Testis (tissue), 3 donors: ENCODE results near the gene KRT13. TPM values are rescaled to one million over a fixed set of nuclear protein-coding genes. Genes with fewer than 3 reads are reported as not detected.

Experiments used
- DNase-seq: peaks from one replicate; pipeline ENCODE4 v3.0.0-alpha.2; 2019
- H3K27ac ChIP-seq, 2 donors: fragments of 200-600 bp; sonication (generic); one replicate each; pipeline ENCODE4 v1.5.1; 2019
- H3K27me3 ChIP-seq: fragments of 200-600 bp; sonication (generic); one replicate; pipeline ENCODE4 v1.5.1; 2019
- H3K36me3 ChIP-seq: fragments of 200-600 bp; sonication (generic); one replicate; pipeline ENCODE4 v1.5.1; 2017; ENCODE audit warnings: low read depth; ENCODE audit errors: missing control alignments
- H3K4me1 ChIP-seq: fragments of 200-600 bp; sonication (generic); one replicate; pipeline ENCODE4 v1.5.1; 2019
- H3K4me3 ChIP-seq, 2 donors: fragments of 200-600 bp; sonication (generic); one replicate each; pipeline ENCODE4 v1.5.1; 2017 to 2019
- H3K9me3 ChIP-seq: fragments of 200-600 bp; sonication (generic); one replicate; pipeline ENCODE4 v1.5.1; 2017
- POLR2A ChIP-seq: fragments of 450-650 bp; IDR thresholded peaks from one replicate; pipeline ENCODE4 v1.6.1; 2017; ENCODE audit warnings: antibody characterized with exemption, mild to moderate bottlenecking, moderate library complexity
- WGBS, 2 donors: methylation state at CpG; one replicate each; pipeline ENCODE4 v1.1.5; 2018; 5-methylcytosine and 5-hydroxymethylcytosine counted together
- intact Hi-C: fragments of 100-400 bp; cut with DNase I; formaldehyde crosslinking; loops from one replicate; pipeline ENCODE4 v1.15.1; 2023; ENCODE audit warnings: low total_unique reads
- polyA plus RNA-seq: library from polyadenylated mRNA; stranded (reverse); fragments of 350-450 nt; fragmentation: Illumina TruSeq; extraction: RNeasy Lipid Tissue Mini Kit (QIAGEN cat#74804); gene quantifications from one replicate; pipeline ENCODE4 v1.2.3, GENCODE V29; 2014; ENCODE audit warnings: low read depth, low replicate concordance; ENCODE audit not compliant: insufficient read depth
- total RNA-seq, 2 donors: library from RNA; depleted of rRNA; stranded (reverse); fragments of >200 nt; gene quantifications; one replicate each; pipeline ENCODE4 v1.2.3, GENCODE V29; 2016
- TF ChIP-seq, protein P1 (sequence below), 3 experiments: fragments of 450-650 bp in 2 of 3; fragments of 200-600 bp in 1 of 3; sonication (generic) in 1 of 3; IDR thresholded peaks; one replicate each; pipeline ENCODE4 v1.5.1; 2016 to 2019; ENCODE audit warnings: antibody characterized with exemption in 3 of 3, mild to moderate bottlenecking in 2 of 3, moderate library complexity in 1 of 3

The KRT13 gene
- total and polyA plus RNA-seq, 3 donors from 2014 or later: 2.4 to 21.4 (median 7.7) TPM

DNA sequence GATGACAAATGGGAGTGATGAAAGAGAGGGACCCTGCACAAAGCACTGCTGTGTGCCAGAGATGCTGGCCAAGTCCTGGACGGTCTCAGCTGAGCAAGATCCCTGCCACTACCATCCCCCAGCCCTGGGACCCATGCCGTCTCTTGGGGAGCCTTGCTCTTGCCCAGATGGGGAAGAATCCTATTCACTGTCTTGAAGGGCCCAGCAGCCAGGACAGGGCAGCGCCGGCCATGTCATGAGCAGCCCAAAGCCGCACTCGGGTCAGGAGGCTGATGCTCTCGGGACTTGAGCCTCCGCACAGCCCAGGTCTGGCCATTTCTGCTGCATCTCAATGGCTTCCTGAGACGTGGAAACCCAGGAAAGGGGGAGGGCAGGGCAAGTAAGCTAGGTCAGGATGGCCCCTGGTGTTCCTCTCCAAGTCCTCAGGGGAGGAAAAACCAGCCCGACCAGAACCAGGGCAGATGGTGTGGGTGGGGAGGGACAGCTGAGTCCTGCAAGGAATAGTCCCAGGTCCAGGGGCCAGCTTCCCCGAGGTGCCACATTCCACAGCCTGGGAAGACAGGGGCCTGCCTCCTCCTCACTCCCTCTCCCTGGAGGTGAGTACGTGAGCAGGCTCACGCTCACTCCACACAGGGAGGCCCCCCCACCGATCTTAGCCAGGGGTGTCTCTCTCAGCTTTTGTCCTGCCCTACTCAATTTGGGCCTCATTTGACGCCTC is 30.5 kb upstream of the KRT13 start:
- intact Hi-C loops: no loop called here
- no peaks in the 10 kb centered on the region for H3K27me3 ChIP-seq
- WGBS, 2 donors: 64 to 74% methylated on average over 9 to 15 of the region's 15 CpGs
- no peaks in the 10 kb centered on the region for H3K4me1 ChIP-seq
- DNase-seq: no peak
- no peak overlapping the region for H3K27ac ChIP-seq
- no peak overlapping the region for H3K4me3 ChIP-seq
- H3K36me3 ChIP-seq: no peaks in the 10 kb centered on the region
- no peaks in the 10 kb centered on the region for H3K9me3 ChIP-seq
- no peak for TF ChIP-seq POLR2A
- TF ChIP-seq, protein P1, sequence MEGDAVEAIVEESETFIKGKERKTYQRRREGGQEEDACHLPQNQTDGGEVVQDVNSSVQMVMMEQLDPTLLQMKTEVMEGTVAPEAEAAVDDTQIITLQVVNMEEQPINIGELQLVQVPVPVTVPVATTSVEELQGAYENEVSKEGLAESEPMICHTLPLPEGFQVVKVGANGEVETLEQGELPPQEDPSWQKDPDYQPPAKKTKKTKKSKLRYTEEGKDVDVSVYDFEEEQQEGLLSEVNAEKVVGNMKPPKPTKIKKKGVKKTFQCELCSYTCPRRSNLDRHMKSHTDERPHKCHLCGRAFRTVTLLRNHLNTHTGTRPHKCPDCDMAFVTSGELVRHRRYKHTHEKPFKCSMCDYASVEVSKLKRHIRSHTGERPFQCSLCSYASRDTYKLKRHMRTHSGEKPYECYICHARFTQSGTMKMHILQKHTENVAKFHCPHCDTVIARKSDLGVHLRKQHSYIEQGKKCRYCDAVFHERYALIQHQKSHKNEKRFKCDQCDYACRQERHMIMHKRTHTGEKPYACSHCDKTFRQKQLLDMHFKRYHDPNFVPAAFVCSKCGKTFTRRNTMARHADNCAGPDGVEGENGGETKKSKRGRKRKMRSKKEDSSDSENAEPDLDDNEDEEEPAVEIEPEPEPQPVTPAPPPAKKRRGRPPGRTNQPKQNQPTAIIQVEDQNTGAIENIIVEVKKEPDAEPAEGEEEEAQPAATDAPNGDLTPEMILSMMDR (IDR thresholded peaks at IDR 0.05): no peak

DNA sequence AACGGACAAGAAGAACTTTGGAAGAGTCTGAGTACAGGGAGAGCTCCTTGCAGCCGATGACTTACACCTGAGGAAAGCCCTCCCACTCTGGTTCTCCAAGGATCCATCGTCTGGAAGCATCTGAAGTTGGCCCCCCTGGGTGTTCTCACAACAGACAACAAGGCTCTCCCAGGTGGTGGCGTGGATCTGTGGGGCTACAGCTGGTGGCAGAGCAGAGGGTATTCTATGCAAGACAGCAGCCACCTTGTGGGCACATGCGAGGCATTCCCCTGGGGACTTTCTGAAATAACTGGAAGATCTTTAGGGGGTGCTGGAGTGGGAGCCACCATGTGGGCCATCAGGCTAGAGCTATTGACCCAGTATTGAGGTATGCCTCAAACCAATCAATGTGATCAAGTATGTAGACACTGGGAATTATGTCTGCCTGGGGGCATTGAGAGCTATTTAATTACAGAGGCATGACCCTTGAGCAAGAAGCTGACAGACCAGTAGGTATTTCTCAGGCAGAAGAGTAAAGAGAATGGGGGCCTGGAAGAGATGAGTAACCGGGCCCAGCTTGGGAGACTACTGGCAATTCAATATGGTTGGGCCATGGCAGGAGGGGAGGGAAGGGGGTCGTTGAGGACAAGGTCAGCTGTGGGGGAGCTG is 29.6 kb upstream of the KRT13 start:
- no peak for DNase-seq
- 76 to 82% methylated on average over 7 of the region's 7 CpGs for WGBS, 2 donors
- peaks cover 8% of the 10 kb centered on the region for H3K4me1 ChIP-seq
- H3K27me3 ChIP-seq: no peaks in the 10 kb centered on the region
- no peak overlapping the region for H3K27ac ChIP-seq
- H3K9me3 ChIP-seq: no peaks in the 10 kb centered on the region
- TF ChIP-seq, protein P1 (IDR thresholded peaks at IDR 0.05): no peak
- no peak for TF ChIP-seq POLR2A
- H3K4me3 ChIP-seq: no peak overlapping the region
- no peaks in the 10 kb centered on the region for H3K36me3 ChIP-seq
- intact Hi-C loops: no loop called here

DNA sequence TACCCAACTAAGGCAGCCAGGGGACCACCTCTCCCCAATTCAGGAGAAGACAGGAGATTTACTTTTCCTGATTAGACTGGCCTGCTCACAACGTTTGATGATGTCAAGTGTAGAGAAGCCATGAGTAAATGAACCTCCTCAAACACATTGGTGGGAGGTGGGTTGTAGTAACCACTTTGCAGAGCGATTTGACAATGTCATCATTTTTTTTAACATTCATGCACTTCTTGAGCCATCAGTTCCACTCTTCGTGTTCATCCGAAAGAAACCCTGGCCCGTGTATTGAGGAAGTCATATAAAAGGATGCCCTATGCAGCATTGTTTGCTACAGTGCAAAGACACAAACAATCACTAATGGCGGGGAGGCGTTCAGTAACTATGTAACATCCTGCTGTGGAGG is 28.2 kb upstream of the KRT13 start:
- peaks cover 12% of the 10 kb centered on the region for H3K4me1 ChIP-seq
- TF ChIP-seq POLR2A: no peak
- TF ChIP-seq, protein P1 (IDR thresholded peaks at IDR 0.05): no peak
- DNase-seq: no peak
- WGBS, 2 donors: 83 to 88% methylated on average over 7 of the region's 7 CpGs
- H3K9me3 ChIP-seq: no peaks in the 10 kb centered on the region
- H3K27ac ChIP-seq: no peak overlapping the region
- intact Hi-C loops: no loop called here
- H3K27me3 ChIP-seq: no peaks in the 10 kb centered on the region
- no peaks in the 10 kb centered on the region for H3K36me3 ChIP-seq
- H3K4me3 ChIP-seq: no peak overlapping the region

DNA sequence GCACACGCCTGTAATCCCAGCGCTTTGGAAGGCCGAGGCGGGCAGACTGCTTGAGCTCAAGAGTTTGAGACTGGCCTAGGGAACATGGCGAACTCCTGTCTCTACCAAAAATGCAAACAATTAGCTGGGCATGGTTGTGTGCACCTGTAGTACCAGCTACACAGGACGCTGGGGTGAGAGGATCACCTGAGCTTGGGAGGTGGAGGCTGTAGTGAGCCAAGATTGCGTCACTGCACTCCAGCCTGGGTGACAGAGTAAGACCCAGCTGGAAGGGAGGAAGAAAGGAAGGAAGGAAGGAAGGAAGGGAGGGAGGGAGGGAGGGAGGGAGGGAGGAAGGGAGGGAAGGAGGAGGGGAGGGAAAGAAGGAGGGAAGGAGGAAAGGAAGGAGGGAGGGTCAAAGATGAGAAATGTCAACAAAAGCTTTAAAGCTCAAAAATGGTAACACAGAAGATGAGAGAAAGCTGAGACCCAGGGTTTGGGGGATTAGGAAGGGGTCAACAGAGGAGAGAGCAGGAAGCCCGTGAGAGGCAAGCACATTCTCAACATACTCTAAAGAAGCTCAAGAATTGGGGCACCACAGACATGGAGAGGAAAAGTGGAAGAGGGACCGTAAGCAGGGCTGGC is 27.6 kb upstream of the KRT13 start:
- Histone ChIP-seq H3K27me3 (no peaks in the 10 kb centered on the region), H3K9me3 (no peaks in the 10 kb centered on the region), H3K27ac (no peak overlapping the region), H3K4me3 (no peak overlapping the region), H3K4me1 (peaks cover 12% of the 10 kb centered on the region), H3K36me3 (no peaks in the 10 kb centered on the region)
- no peak for TF ChIP-seq POLR2A
- 90 to 93% methylated on average over 9 of the region's 9 CpGs for WGBS, 2 donors
- no peak for DNase-seq
- intact Hi-C loops: no loop called here

DNA sequence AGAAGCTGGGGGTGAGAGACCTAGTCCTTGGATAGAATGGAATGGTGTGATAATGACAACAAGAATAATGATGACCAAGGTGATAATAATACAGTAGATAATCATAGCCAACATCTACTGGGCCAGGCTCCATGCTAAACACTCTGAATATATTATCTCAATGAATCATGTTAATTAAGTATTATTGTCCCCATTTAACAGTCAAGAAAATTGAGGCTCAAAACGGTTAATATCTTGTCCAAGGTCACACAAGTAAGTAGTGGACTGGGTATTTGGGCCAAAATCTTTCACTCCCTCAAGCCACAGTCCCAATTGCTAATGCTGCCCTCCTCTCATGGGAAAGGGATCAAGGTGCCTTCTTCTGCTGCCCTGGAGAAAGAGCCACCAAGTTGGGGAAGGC is 26.6 kb upstream of the KRT13 start:
- H3K36me3 ChIP-seq: no peaks in the 10 kb centered on the region
- intact Hi-C loops: no loop called here
- H3K9me3 ChIP-seq: no peaks in the 10 kb centered on the region
- no peak for TF ChIP-seq POLR2A
- TF ChIP-seq, protein P1 (IDR thresholded peaks at IDR 0.05): no peak
- DNase-seq: no peak
- no peaks in the 10 kb centered on the region for H3K27me3 ChIP-seq
- H3K4me1 ChIP-seq: peaks cover 12% of the 10 kb centered on the region
- no peak overlapping the region for H3K4me3 ChIP-seq
- 73 to 87% methylated on average over 1 of the region's 1 CpG for WGBS, 2 donors
- H3K27ac ChIP-seq: no peak overlapping the region
